GM18517 (cell line): Measurements from ENCODE around the gene BTAF1.
"Not testable (repeated sequence)": the region's sequence is repeated elsewhere in the genome, so short reads cannot be mapped to it uniquely, and the experiment has no call there.

Source experiments
- ATAC-seq: cut with Tn5 transposase; IDR thresholded peaks from one replicate; pipeline ENCODE4 v1.9.1; 2021; ENCODE audit warnings: mild to moderate bottlenecking, moderate library complexity; ENCODE audit not compliant: unreplicated experiment

Gene BTAF1

DNA sequence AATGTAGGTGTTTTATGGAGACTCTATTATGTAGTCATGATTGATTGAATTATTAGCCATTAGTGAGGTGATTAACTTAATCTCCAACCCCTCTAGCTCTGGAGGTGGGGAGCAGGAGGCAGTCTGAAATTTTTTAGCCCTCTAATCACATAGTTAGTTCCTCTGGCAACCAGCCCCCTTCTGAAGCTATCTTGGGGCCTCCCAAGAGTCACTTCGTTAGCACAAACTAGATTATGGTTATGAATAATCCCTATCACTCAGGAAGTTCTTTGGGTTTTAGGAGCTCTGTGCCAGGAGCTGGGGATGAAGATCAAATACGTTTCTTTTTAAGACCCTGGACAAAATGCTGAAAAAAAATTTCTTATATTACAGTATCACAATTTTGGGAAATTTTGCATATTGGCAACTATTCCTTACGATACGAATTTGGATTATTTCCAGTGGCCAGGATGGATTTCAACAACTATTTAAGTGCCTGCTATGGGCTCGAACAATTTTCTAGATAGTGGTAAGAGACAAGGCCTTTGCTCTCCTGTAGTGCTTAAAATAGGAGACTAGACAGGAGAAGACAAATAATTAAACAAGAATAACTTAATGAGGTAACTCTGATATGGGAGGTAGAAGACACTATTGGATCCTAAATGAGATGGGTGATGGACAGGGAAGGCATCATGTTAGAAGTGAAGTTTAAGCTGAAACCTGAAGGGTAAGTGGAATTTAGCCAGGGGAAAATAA lies 52.9 kb downstream of the BTAF1 start:
- no peak for ATAC-seq

DNA sequence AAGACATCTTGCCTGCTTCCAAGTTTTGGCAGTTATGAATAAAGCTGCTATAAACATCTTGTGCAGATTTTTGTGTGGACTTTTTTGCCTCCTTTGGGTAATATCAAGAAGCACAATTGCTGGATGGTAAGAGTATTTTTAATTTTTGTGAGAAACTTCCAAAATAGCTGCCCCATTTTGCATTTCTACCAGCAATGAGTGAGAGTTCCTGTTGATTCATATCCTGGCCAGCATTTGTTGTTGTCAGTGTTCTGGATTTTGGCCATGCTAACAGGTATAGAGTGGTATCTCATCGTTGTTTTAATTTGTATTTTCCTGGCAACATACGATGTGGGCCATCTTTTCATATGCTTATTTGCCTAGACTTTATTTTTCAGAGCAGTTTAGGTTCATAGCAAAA lies 53.9 kb downstream of the BTAF1 start:
- ATAC-seq: no peak

DNA sequence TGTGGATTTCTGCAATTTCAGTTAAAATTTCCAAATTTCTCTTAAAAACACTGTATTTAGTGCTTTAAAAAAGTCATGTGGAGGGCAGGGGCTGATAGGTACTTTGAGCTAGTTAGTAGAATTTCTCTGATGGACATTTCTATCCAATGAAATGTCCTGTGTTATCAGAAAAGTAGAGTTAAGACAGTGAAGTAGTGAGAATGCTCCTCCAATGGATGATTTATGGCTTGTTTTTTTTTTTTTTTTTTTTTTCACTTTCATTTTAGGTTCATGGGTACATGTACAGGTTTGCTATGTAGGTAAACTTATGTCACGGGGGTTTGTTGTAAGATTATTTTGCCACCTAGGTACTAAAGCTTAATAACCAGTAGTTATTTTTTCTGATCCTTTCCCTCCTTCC lies 55.0 kb downstream of the BTAF1 start:
- ATAC-seq: no peak

- no peak for ATAC-seq
Measured at GRCh38 chr10:91980319-91980718, 56.7 kb downstream of the BTAF1 start.

DNA sequence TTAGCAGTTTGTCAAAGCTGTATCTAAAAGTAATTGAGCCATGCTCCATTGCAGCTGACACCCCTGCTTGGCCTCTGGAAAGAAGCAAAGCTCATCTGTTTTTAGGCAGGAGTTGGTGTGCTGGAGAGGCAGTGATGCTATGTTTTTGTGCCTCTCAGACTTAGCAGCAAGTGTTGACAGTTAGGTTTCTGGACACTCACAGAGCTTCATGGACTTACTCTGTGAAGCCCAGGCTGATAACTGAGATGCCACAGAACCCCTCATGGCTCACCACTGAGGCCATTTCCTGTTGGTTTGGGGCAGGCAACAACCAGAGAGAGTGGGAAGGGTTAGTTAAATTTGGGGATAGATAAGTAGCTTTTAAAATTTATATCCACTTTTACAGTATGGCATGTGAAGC lies 59.8 kb downstream of the BTAF1 start:
- no peak for ATAC-seq

- ATAC-seq: no peak
Measured at GRCh38 chr10:91987397-91988037, 63.9 kb downstream of the BTAF1 start.

GRCh38 chr10:91992031-91992430 lies 68.5 kb downstream of the BTAF1 start:
- ATAC-seq: no peak

DNA sequence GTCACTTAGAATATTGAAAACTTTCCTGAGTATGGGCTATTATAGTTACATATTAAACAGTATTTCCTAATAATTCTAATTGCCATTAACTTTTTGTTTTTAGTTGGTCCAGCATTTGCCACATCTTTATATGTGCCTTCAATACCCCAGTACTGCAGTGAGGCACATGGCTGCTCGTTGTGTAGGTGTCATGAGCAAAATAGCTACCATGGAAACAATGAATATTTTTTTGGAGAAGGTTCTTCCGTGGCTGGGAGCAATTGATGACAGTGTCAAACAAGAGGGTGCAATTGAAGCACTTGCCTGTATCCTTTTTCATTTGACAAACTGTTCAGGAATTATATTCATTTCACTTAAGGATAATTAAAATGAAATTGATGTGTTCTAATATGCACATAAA lies 72.7 kb downstream of the BTAF1 start:
- no peak for ATAC-seq

GRCh38 chr10:92001581-92001980 lies 78.0 kb downstream of the BTAF1 start:
- no peak for ATAC-seq

DNA sequence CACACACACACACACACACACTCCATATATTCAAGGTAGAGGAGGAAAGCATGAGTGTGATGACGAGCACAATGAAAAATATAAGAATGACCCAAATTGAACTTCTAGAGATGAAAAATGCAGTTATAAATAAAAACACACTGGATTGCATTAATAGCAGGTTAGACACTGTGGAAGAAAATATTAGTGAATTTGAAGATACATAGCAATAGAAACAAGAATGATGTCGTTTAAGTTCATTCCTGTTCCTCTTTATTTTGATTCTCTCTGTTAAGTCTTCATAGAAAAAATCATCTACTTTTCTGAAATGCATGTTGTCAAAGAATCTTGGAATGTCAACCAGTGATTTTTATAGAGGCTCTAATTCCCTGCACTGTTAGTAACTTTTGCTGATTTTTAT lies 78.4 kb downstream of the BTAF1 start:
- no peak for ATAC-seq

DNA sequence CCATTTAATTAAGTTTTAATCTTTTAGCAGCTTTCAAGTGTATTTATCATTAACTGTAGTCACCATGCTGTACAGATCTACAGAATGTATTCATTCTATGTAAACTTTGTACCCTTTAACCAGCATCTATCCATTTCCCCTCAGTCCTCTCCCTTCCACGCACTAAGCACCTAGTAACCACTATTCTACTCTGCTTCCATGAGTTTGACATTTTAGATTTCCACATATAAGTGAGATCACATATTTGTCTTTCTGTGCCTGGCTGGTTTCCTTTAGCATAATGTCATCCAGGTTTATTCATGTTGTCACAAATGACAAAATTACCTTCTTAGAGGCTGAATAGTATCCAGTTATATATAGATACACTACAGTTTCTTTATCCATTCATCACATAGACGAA lies 79.7 kb downstream of the BTAF1 start:
- no peak for ATAC-seq

- ATAC-seq: no peak
Measured at GRCh38 chr10:92005978-92006377, 82.4 kb downstream of the BTAF1 start.

DNA sequence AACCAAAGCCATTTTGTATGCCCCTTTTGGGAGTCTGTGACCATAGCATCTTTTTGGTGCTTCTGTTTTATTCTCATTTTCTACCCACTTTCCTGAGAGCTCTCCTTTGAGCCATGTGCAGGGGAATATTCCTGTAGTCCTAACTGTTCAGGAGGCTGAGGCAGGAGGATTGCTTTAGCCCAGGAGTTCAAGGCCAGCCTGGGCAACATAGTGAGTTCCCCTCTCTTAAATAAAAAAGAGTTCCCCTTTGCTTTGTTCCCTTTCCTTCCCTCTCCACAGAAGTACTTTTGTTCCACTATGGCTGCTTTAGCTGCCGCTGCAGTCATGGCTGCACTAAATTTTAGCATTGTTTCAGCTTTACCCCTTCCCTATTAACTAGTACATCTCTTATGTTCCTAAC lies 85.9 kb downstream of the BTAF1 start:
- no peak for ATAC-seq

DNA sequence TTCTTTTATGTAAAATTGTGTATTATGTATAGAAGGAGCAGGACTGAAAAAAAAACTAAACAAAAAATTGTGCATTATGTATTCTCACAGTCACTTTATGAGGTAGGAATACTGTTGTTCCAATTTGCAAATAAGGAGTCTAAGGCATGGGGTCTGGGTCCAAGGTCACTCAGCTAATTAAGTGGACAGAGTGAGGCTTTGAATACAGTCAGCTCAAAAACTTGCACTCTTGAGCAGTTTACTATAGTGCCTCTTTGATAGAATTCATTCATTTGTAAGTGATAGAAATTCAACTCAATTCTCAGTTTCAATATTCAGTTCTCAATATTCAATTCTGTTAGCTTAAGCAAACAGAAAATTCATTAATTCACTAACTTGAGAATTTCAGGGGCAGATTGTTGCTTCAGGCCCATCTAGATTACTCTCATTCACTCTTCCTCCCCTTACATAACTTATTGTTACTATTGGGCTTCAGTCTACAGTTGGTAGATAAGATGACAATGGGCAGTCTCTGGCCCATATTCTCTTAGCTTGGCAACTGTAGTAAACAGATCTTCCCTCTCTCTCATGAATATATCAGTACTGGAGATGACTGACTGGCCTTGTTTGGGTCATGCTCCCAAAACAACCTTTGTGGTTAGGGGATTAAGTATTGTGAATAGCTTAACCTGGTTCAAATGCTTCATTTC lies 86.6 kb downstream of the BTAF1 start:
- ATAC-seq: no peak

GRCh38 chr10:92011560-92012214 lies 88.1 kb downstream of the BTAF1 start:
- no peak for ATAC-seq

DNA sequence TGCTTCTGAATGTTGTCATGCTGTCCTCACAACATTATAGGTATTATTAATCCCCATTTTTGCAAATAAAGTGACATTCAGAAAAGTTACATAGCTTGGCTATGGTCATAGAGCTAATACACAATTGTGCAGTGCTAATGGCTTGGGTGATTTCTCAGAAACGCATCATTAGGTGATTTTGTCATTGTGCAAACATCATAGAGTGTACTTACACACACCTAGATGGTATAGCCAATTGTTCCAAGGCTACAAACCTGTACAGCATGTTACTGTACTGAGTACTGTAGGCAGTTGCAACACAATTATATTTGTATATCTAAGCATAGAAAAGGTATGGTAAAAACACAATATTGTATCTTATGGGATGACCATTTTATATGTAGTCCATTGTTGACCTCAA lies 91.0 kb downstream of the BTAF1 start:
- ATAC-seq: no peak

- ATAC-seq: no peak
Measured at GRCh38 chr10:92024700-92025099, 101.1 kb downstream of the BTAF1 start.

GRCh38 chr10:92025340-92025739 lies 101.8 kb downstream of the BTAF1 start:
- ATAC-seq: not testable (repeated sequence)

DNA sequence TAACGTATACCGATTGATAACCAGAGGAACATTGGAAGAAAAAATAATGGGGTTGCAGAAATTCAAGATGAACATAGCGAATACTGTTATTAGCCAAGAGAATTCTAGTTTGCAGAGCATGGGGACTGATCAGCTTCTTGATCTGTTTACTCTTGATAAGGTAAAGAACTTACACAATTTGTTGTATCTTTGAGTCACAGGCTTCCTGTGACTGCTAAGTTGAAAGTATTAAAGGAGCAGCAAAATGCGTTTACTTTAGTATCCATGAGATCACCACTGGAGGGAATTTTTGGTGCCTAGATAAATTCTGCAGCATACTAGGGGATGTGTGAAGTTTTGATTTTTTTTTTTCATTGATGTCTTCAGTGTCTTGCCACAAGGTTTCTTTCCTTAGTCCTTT lies 103.6 kb downstream of the BTAF1 start:
- ATAC-seq: no peak

DNA sequence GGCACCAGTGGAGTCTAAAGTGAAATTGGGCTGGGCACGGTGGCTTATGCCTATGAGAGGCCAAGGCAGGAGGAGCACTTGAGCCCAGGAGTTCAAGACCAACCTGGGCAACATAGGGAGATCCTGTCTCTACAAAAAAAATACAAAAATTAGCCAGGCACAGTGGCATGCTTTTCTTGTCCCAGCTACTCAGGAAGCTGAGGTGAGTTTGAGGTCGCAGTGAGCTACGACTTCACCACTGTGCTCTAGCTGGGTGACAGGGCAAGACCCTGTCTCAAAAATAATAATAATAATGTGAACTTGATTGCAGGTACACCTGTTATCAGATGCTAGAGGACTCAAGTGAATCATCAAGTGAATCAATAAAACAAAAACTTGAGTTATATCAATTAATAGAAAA lies 108.0 kb downstream of the BTAF1 start:
- ATAC-seq: no peak

DNA sequence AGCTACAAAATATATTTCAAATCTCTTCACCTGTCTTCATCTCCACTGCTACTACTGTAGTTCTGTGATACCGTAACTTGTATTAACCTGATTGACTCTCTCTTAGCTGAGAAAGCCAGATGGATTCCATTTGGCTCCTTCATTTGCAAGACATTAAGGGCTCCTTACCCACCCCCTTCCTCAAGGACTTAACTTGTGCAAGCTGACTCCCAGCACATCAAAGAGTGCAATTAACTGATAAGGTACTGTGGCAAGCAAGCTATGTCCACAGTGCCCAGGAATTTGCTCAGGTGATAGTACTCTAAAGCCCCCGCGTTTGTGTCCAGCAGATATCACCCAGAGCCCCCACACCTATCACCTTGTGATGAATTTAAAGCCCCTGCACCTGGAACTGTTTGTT lies 109.5 kb downstream of the BTAF1 start:
- ATAC-seq: not testable (repeated sequence)

- no peak for ATAC-seq
Measured at GRCh38 chr10:92038949-92039348, 115.4 kb downstream of the BTAF1 start.
